Nephron progenitor cell (in vitro differentiated cells): Measurements from ENCODE around the gene ZNF638.
"Not testable (repeated sequence)": the region's sequence is repeated elsewhere in the genome, so short reads cannot be mapped to it uniquely, and the experiment has no call there.

ENCODE experiments used
- DNase-seq: peaks from one replicate; pipeline ENCODE4 v3.0.0; 2021
- H3K27ac Mint-ChIP-seq: 2 replicates; pipeline ENCODE4 v1.8.0; 2021; ENCODE audit warnings: mild to moderate bottlenecking, moderate library complexity, mixed read lengths
- H3K27me3 Mint-ChIP-seq: 2 replicates; pipeline ENCODE4 v1.8.0; 2021; ENCODE audit warnings: mild to moderate bottlenecking, low read depth, mixed read lengths; ENCODE audit not compliant: poor library complexity
- H3K36me3 Mint-ChIP-seq: 2 replicates; pipeline ENCODE4 v1.8.0; 2021; ENCODE audit warnings: low read depth, mixed read lengths
- H3K4me1 Mint-ChIP-seq: 2 replicates; pipeline ENCODE4 v1.8.0; 2021; ENCODE audit warnings: mixed read lengths
- H3K4me3 Mint-ChIP-seq: 2 replicates; pipeline ENCODE4 v1.8.0; 2021; ENCODE audit warnings: mild to moderate bottlenecking, moderate library complexity, mixed read lengths
- H3K9me3 Mint-ChIP-seq: 2 replicates; pipeline ENCODE4 v1.8.0; 2021; ENCODE audit warnings: mild to moderate bottlenecking, moderate library complexity, mixed read lengths
- TF ChIP-seq, protein P1 (sequence below): fragments of 200-600 bp; sonication (generic); IDR thresholded peaks from 2 replicates; pipeline ENCODE4 v1.5.0; 2021; ENCODE audit warnings: antibody characterized with exemption

The ZNF638 gene

DNA sequence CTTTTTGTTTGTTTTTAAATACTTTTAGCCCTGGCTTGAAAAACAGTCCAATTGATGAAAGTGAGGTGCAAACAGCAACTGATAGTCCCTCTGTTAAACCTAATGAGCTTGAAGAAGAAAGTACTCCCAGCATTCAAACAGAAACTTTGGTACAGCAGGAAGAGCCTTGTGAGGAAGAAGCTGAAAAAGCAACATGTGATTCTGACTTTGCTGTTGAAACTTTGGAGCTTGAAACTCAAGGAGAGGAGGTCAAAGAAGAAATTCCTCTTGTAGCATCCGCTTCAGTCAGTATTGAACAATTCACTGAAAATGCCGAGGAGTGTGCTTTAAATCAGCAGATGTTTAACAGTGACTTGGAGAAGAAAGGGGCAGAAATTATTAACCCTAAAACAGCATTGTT, 91.2 kb downstream of the ZNF638 start:
- no peaks in the 10 kb centered on the region for H3K9me3 Mint-ChIP-seq
- peaks cover 54% of the 10 kb centered on the region for H3K36me3 Mint-ChIP-seq
- peak overlapping the region; percentile 96 for H3K27ac Mint-ChIP-seq
- no peaks in the 10 kb centered on the region for H3K27me3 Mint-ChIP-seq
- TF ChIP-seq, protein P1, sequence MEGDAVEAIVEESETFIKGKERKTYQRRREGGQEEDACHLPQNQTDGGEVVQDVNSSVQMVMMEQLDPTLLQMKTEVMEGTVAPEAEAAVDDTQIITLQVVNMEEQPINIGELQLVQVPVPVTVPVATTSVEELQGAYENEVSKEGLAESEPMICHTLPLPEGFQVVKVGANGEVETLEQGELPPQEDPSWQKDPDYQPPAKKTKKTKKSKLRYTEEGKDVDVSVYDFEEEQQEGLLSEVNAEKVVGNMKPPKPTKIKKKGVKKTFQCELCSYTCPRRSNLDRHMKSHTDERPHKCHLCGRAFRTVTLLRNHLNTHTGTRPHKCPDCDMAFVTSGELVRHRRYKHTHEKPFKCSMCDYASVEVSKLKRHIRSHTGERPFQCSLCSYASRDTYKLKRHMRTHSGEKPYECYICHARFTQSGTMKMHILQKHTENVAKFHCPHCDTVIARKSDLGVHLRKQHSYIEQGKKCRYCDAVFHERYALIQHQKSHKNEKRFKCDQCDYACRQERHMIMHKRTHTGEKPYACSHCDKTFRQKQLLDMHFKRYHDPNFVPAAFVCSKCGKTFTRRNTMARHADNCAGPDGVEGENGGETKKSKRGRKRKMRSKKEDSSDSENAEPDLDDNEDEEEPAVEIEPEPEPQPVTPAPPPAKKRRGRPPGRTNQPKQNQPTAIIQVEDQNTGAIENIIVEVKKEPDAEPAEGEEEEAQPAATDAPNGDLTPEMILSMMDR = no peak
- no peak overlapping the region for H3K4me3 Mint-ChIP-seq
- H3K4me1 Mint-ChIP-seq = peaks cover 16% of the 10 kb centered on the region
- no peak for DNase-seq

DNA sequence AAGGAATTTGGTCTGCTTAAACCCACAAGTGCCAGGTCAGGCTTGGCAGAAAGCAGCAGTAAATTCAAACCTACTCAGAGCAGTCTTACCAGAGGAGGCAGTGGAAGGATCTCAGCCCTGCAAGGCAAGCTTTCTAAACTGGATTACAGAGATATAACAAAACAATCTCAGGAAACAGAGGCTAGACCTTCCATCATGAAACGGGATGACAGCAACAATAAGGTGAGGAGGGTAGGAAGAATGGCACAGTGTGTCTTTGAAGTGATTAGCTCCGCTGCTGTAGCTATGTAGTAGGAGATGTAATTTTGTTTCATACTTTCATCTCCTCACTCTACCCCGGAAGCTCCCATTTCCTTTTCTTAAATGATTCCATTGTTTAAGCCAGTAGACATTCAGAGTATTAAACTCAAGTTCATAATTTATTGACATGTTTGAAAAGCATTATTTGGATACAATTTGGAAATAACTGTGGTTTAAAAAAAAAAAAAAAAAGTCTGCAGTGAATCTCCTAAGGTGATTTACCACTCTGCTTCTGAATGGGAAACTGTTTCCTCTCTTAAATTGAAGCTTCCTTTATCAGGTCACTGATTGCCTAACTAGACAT, 92.3 kb downstream of the ZNF638 start:
- TF ChIP-seq, protein P1 = no peak
- no peak for DNase-seq
- Mint-ChIP-seq H3K27me3 (no peaks in the 10 kb centered on the region), H3K27ac (peak overlapping the region; percentile 53), H3K9me3 (no peaks in the 10 kb centered on the region), H3K4me1 (peaks cover 12% of the 10 kb centered on the region), H3K36me3 (peaks cover 62% of the 10 kb centered on the region), H3K4me3 (no peak overlapping the region)

DNA sequence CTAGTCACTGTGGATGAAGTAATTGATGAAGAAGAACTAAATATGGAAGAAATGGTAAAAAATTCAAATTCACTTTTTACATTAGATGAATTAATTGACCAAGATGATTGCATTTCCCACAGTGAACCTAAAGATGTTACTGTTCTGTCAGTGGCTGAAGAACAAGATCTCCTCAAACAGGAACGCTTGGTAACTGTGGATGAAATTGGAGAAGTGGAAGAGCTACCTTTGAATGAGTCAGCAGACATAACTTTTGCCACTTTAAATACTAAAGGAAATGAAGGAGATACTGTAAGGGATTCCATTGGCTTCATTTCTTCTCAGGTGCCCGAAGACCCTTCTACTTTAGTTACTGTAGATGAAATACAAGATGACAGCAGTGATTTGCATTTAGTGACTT, 95.1 kb downstream of the ZNF638 start:
- peaks cover 85% of the 10 kb centered on the region for H3K36me3 Mint-ChIP-seq
- H3K27me3 Mint-ChIP-seq = no peaks in the 10 kb centered on the region
- peak overlapping the region; percentile 13 for H3K27ac Mint-ChIP-seq
- TF ChIP-seq, protein P1 = no peak
- no peaks in the 10 kb centered on the region for H3K9me3 Mint-ChIP-seq
- H3K4me1 Mint-ChIP-seq = peaks cover 8% of the 10 kb centered on the region
- no peak for DNase-seq
- H3K4me3 Mint-ChIP-seq = no peak overlapping the region

DNA sequence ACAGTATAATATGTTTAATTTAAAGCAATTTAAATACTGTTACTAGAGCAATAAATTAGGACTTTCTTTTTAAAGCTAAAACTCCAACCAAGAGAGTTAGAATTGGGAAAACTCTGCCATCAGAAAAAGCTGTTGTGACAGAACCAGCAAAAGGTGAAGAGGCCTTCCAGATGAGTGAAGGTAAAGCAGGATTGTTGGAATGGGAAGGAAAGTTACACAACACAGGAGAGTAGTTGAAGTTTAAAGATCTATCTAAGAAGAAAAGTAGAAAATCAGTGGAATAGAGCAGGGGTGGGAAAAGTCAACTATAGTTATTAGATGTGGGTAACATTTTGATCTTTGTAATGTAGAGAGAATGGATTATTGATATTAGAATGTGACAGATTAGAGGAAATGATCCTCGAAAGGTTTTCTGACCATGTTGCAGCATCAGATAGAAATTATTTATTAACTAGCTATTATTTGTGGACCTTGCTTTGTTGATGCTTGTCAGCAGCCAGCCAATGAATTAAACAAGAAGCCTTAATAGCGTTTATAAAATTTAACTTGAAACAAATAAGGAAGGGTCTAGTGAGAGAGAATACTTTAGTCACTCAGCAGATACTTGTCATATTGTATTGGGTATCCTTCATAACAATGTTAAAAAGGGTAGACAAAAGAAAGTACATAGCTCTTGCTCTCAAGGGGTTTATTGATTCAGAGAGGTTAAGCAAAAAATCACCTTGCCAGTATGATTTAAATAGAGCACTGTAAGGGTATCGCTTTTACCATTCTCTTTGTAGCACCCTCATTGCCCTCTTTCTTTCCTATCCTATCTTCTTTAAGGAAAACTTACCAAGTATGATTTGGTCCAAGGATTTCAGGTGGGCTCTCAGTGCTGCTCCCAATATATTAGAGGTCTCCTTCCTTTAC, 97.1 kb downstream of the ZNF638 start:
- peak overlapping the region; percentile 5 for H3K27ac Mint-ChIP-seq

DNA sequence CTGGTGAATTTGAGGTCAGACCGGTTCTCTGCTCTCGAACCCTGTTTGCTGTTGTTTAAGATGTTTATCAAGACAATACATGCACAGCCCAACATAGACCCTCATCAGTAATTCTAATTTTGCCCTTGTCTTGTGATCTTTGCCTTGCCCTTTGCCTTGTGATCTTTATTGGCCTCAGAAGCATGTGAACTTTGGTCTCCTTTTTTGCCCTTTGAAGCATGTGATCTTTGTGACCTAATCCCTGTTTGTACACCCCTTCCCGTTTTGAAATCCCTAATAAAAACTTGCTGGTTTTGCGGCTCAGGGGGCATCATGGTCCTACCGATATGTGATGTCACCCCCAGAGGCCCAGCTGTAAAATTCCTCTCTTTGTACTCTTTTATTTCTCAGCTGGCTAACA, 113.6 kb downstream of the ZNF638 start:
- H3K4me3 Mint-ChIP-seq, H3K27me3 Mint-ChIP-seq, H3K27ac Mint-ChIP-seq, DNase-seq: not testable (repeated sequence)
- Mint-ChIP-seq H3K36me3 (peaks cover 48% of the 10 kb centered on the region), H3K9me3 (peaks cover 17% of the 10 kb centered on the region), H3K4me1 (peaks cover 20% of the 10 kb centered on the region)

More for the DNA sequence above, 97.1 kb downstream of the ZNF638 start:
- TF ChIP-seq, protein P1 = no peak
- Mint-ChIP-seq H3K27me3 (no peaks in the 10 kb centered on the region), H3K9me3 (no peaks in the 10 kb centered on the region), H3K36me3 (peaks cover 92% of the 10 kb centered on the region), H3K4me1 (peaks cover 4% of the 10 kb centered on the region), H3K4me3 (no peak overlapping the region)
- no peak for DNase-seq

DNA sequence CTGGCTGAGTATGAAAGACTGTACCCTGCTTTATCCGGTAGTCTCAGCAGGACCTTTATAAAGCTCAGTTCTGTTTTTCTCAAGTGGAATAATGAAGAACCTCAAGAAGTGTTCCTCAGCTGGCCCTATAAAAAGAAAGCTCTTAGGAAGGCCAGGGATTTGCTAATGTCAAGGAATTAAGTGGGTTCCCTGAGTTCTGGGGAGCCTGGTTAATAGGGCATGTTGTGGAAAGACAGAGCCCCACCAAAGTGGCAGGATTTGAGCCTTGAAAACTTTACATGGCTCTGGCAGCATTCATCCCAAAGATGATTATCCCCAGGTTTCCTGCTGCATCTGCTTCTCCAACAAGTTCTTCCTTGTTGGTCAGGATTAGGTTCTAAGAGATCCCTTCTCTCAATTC, 114.9 kb downstream of the ZNF638 start:
- TF ChIP-seq, protein P1 = no peak
- Mint-ChIP-seq H3K4me1 (peaks cover 26% of the 10 kb centered on the region), H3K27ac (no peak overlapping the region), H3K4me3 (no peak overlapping the region), H3K36me3 (peaks cover 35% of the 10 kb centered on the region), H3K9me3 (peaks cover 8% of the 10 kb centered on the region), H3K27me3 (peaks cover 7% of the 10 kb centered on the region)
- no peak for DNase-seq
